ENCODE results near the gene TRERF1. TPM values are rescaled to one million over a fixed set of nuclear protein-coding genes. Genes with fewer than 3 reads are reported as not detected.

The TRERF1 gene
- total RNA-seq, 4 donors from 2014 or later, result 2.5 to 8.0 (median 3.4) TPM

DNA sequence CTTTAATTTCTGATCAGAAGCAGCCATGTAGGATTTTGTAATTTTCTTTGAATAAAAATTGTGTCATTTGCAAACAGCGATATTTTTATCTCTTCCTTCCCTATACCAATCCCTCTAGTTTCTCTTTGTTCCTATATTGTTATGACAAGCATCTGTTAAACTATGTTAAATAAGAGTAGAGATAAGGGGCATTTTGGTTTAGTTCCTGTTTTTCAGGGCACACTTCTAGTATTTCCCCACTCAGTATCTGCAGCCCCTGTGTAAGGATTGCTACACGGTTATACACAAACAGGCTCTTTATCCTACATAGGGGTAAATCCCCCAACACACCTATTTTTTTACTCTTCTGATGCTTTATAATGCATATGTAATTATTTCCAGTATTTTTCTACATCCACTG lies 42.1 kb downstream of the TRERF1 start:
- H3K27ac ChIP-seq, result no peak overlapping the region
- TF ChIP-seq POLR2AphosphoS5 (IDR thresholded peaks at IDR 0.05), result no peak
- TF ChIP-seq, protein P1, sequence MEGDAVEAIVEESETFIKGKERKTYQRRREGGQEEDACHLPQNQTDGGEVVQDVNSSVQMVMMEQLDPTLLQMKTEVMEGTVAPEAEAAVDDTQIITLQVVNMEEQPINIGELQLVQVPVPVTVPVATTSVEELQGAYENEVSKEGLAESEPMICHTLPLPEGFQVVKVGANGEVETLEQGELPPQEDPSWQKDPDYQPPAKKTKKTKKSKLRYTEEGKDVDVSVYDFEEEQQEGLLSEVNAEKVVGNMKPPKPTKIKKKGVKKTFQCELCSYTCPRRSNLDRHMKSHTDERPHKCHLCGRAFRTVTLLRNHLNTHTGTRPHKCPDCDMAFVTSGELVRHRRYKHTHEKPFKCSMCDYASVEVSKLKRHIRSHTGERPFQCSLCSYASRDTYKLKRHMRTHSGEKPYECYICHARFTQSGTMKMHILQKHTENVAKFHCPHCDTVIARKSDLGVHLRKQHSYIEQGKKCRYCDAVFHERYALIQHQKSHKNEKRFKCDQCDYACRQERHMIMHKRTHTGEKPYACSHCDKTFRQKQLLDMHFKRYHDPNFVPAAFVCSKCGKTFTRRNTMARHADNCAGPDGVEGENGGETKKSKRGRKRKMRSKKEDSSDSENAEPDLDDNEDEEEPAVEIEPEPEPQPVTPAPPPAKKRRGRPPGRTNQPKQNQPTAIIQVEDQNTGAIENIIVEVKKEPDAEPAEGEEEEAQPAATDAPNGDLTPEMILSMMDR (IDR thresholded peaks at IDR 0.05), result no peak
- TF ChIP-seq EP300 (IDR thresholded peaks at IDR 0.05; ENCODE audit: low read depth), result no peak
- TF ChIP-seq POLR2A (IDR thresholded peaks at IDR 0.05), result no peak
- DNase-seq, result no peak
- no peaks in the 10 kb centered on the region for H3K36me3 ChIP-seq
- peaks cover 4 to 18% (median 8%) of the 10 kb centered on the region in 4 donors for H3K4me1 ChIP-seq
- in situ Hi-C loops (cut with MboI; ENCODE audit: low pct_ligation_motif_present in 1 of 4, low pct_unique_long_range_greater_than_20kb in 1 of 4, low sequenced_read_pairs in 3 of 4) (no loop called here), intact Hi-C loops (cut with DNase I; ENCODE audit: low total_unique reads) (no loop called here)
- 72 to 81% methylated on average over 2 of the region's 2 CpGs for WGBS, 2 donors (ENCODE audit: low coverage in 1 of 2)
- H3K27me3 ChIP-seq, result no peaks in the 10 kb centered on the region
- no peak overlapping the region for H3K4me3 ChIP-seq
- H3K9me3 ChIP-seq, result no peaks in the 10 kb centered on the region

DNA sequence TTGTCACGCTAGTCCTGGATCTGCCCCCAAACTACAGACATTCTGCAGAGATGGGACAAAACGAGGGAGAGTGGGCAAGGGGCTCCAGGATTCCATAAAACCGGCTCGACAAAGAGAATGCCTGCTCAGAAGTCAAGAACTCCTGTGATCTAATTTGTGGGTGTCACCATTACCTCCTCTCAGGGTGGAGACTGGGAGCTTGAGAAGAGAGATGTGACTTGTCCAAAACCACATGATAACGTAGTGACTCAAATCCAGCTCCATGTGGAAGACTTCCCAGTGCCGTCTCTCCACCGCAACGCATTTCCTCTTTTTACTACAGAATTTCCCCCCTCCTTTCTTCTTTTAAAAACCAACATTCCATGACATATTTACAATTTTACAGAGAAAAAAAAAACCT lies 44.3 kb downstream of the TRERF1 start:
- in situ Hi-C loops (cut with MboI; ENCODE audit: low pct_ligation_motif_present in 1 of 4, low pct_unique_long_range_greater_than_20kb in 1 of 4, low sequenced_read_pairs in 3 of 4), result no loop called here
- H3K27ac ChIP-seq, result peak overlapping the region in 3 of 4 donors; percentile 26 to 73 (median 27)
- TF ChIP-seq POLR2AphosphoS5 (IDR thresholded peaks at IDR 0.05) (no peak), POLR2A (IDR thresholded peaks at IDR 0.05) (no peak), EP300 (IDR thresholded peaks at IDR 0.05; ENCODE audit: low read depth) (no peak)
- TF ChIP-seq, protein P1 (IDR thresholded peaks at IDR 0.05), result no peak

DNA sequence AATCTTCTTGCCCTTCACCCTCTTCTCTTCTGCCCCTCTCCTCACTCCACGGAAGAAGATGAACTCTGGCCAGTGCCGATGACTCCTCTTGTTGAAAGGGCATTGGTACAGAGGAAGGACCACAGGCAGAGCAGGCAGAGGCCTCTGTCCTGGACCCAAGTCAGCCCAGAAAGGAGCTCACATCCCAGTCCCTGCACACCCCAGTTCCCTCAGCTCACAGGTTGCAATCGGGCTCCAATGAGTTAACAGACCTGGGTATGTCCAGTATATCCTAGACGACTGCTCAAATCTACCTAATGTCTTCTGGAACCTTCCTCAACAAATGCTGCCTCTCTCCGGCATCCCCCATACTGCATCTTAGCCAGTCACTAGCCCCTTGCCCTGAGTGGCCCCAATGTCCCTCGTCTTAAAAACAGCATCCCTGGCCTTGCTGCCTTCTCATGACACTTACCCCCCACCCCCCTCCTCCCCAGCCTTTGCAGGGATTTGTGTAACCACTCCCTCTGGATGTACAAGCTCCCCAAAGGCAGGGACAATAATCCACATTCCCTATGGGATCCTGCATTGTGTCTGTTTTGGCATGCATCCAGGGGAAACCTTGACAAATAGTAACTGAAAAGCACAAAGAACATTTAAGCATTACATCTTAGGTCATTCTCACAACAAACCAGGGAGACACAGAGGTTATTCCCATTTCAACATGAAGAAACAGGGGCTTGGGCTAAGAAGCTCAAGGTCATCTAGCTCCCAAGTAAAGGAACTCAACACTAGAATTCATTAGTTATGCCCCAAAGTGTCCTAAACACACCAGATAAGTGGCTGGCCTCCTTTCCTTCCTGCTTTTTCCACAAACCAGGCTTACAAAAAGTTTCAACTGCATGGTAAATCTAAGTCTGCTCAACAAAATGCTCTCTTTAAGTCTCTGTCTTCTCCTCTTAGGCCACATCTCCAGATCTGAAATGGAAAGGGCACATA lies 45.1 kb downstream of the TRERF1 start:
- Histone ChIP-seq H3K27ac (peak overlapping the region; percentile 26 to 73 (median 28)), H3K4me1 (peaks cover 17 to 45% (median 25%) of the 10 kb centered on the region in 4 donors), H3K27me3 (no peaks in the 10 kb centered on the region), H3K36me3 (no peaks in the 10 kb centered on the region), H3K9me3 (no peaks in the 10 kb centered on the region), H3K4me3 (no peak overlapping the region)
- 84% methylated on average over 6 of the region's 6 CpGs; no CpG with 5 or more reads in 1 of the 2 donors for WGBS, 2 donors (ENCODE audit: low coverage in 1 of 2)
- DNase-seq, result no peak
- TF ChIP-seq POLR2A (IDR thresholded peaks at IDR 0.05) (no peak), EP300 (IDR thresholded peaks at IDR 0.05; ENCODE audit: low read depth) (no peak), POLR2AphosphoS5 (IDR thresholded peaks at IDR 0.05) (no peak)
- TF ChIP-seq, protein P1 (IDR thresholded peaks at IDR 0.05), result no peak
- in situ Hi-C loops (cut with MboI; ENCODE audit: low pct_ligation_motif_present in 1 of 4, low pct_unique_long_range_greater_than_20kb in 1 of 4, low sequenced_read_pairs in 3 of 4), result no loop called here
- intact Hi-C loops (cut with DNase I; ENCODE audit: low total_unique reads), result no loop called here

More for the DNA sequence above, 44.3 kb downstream of the TRERF1 start:
- H3K9me3 ChIP-seq, result no peaks in the 10 kb centered on the region
- DNase-seq, result no peak
- no peak overlapping the region for H3K4me3 ChIP-seq
- no peaks in the 10 kb centered on the region for H3K27me3 ChIP-seq
- WGBS, 2 donors (ENCODE audit: low coverage in 1 of 2), result 38 to 61% methylated on average over 3 to 8 of the region's 8 CpGs
- peaks cover 17 to 40% (median 22%) of the 10 kb centered on the region in 4 donors for H3K4me1 ChIP-seq
- no peaks in the 10 kb centered on the region for H3K36me3 ChIP-seq
- intact Hi-C loops (cut with DNase I; ENCODE audit: low total_unique reads), result no loop called here

DNA sequence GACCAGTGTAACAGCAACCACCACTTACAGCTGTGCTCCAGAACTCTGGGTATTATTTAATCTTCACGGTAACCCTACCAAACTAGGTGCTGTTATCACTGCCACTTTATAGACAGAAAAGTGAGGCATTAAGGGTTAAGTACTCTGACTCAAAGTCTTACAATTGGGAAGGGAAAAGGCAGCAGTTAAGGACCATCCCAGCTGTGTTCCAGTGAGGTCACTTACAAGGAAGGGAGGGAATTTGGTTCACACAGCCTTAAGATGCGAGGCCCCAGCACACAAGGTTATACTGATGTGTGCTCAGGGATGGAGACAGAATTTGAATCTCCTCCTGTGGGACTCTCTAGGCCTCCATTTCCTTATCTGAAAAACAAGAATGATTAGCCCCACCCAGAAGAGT lies 46.7 kb downstream of the TRERF1 start:
- in situ Hi-C loops (cut with MboI; ENCODE audit: low pct_ligation_motif_present in 1 of 4, low pct_unique_long_range_greater_than_20kb in 1 of 4, low sequenced_read_pairs in 3 of 4), result no loop called here
- H3K27ac ChIP-seq, result peak overlapping the region; percentile 31 to 73 (median 65)
- WGBS, 2 donors (ENCODE audit: low coverage in 1 of 2), result 56 to 67% methylated on average over 1 to 2 of the region's 2 CpGs

More for the DNA sequence above, 46.7 kb downstream of the TRERF1 start:
- H3K27me3 ChIP-seq, result no peaks in the 10 kb centered on the region
- no peak overlapping the region for H3K4me3 ChIP-seq
- intact Hi-C loops (cut with DNase I; ENCODE audit: low total_unique reads), result no loop called here
- DNase-seq, result no peak
- no peaks in the 10 kb centered on the region for H3K9me3 ChIP-seq
- H3K36me3 ChIP-seq, result no peaks in the 10 kb centered on the region
- H3K4me1 ChIP-seq, result peaks cover 17 to 48% (median 25%) of the 10 kb centered on the region in 4 donors
- TF ChIP-seq POLR2A (IDR thresholded peaks at IDR 0.05), result no peak
- TF ChIP-seq, protein P1 (IDR thresholded peaks at IDR 0.05), result no peak
- no peak for TF ChIP-seq POLR2AphosphoS5 (IDR thresholded peaks at IDR 0.05)

Data from transverse colon (tissue), 4 donors.